Skeletal muscle tissue (tissue), 4 donors: ENCODE measurements around the gene CLIP3. TPM values are rescaled to one million over a fixed set of nuclear protein-coding genes. Genes with fewer than 3 reads are reported as not detected.
"Not testable (repeated sequence)": the region's sequence is repeated elsewhere in the genome, so short reads cannot be mapped to it uniquely, and the experiment has no call there.

ENCODE experiments used
- H3K27ac ChIP-seq: one replicate; pipeline ENCODE4 v1.7.0; 2013; ENCODE audit warnings: mild to moderate bottlenecking, low read depth, low read length, inconsistent platforms
- H3K27me3 ChIP-seq, 3 donors: one replicate each; pipeline ENCODE4 v1.7.0; 2013; ENCODE audit warnings: low read length in 3 of 3; ENCODE audit not compliant: control insufficient read depth in 3 of 3, insufficient read depth in 3 of 3
- H3K36me3 ChIP-seq, 3 donors: one replicate each; pipeline ENCODE4 v1.7.0; 2013; ENCODE audit warnings: low read length in 3 of 3; ENCODE audit not compliant: control insufficient read depth in 3 of 3, insufficient read depth in 3 of 3
- H3K4me1 ChIP-seq, 3 donors: one replicate each; pipeline ENCODE4 v1.7.0; 2013; ENCODE audit warnings: low read length in 3 of 3, mild to moderate bottlenecking in 3 of 3; ENCODE audit not compliant: control insufficient read depth in 3 of 3, insufficient read depth in 3 of 3
- H3K4me3 ChIP-seq, 3 donors: one replicate each; pipeline ENCODE4 v1.7.0; 2013; ENCODE audit warnings: low read length in 3 of 3
- H3K9ac ChIP-seq, 3 donors: one replicate each; pipeline ENCODE4 v1.7.0; 2013; ENCODE audit warnings: low read length in 3 of 3, mild to moderate bottlenecking in 3 of 3, moderate library complexity in 2 of 3, low read depth in 1 of 3
- H3K9me3 ChIP-seq, 3 donors: one replicate each; pipeline ENCODE4 v1.7.0; 2013; ENCODE audit warnings: low read length in 3 of 3; ENCODE audit not compliant: control insufficient read depth in 3 of 3
- total RNA-seq: library from RNA; depleted of rRNA; stranded (reverse); fragments of >200 nt; gene quantifications from one replicate; pipeline ENCODE4 v1.2.3, GENCODE V29; 2014
- donor health status: Osteomylitis.

CLIP3 gene
- total RNA-seq, 1 donor from 2014 or later: 1.0 TPM

GRCh38 chr19:35986111-35986510, 46.6 kb downstream of the CLIP3 start:
- no peaks in the 10 kb centered on the region for H3K9me3 ChIP-seq
- H3K4me1 ChIP-seq: no peaks in the 10 kb centered on the region
- no peaks in the 10 kb centered on the region for H3K36me3 ChIP-seq
- no peak overlapping the region for H3K9ac ChIP-seq
- H3K27me3 ChIP-seq: peaks cover 31 to 61% (median 38%) of the 10 kb centered on the region in 3 donors
- no peak overlapping the region for H3K4me3 ChIP-seq
- H3K27ac ChIP-seq: no peak overlapping the region

GRCh38 chr19:35983177-35983576, 49.5 kb downstream of the CLIP3 start:
- Histone ChIP-seq H3K36me3 (no peaks in the 10 kb centered on the region), H3K9me3 (no peaks in the 10 kb centered on the region), H3K27ac (no peak overlapping the region), H3K27me3 (peaks cover 42 to 62% (median 51%) of the 10 kb centered on the region in 3 donors), H3K4me3 (no peak overlapping the region), H3K4me1 (no peaks in the 10 kb centered on the region), H3K9ac (no peak overlapping the region)

- not testable (repeated sequence) for H3K4me3 ChIP-seq, H3K36me3 ChIP-seq, H3K27ac ChIP-seq, H3K4me1 ChIP-seq, H3K9me3 ChIP-seq, H3K9ac ChIP-seq
- H3K27me3 ChIP-seq: peaks cover 36 to 63% (median 44%) of the 10 kb centered on the region in 3 donors
These were observed 51.7 kb downstream of the CLIP3 start for GRCh38 chr19:35980997-35981396.

GRCh38 chr19:35978832-35979365, 53.8 kb downstream of the CLIP3 start:
- H3K36me3 ChIP-seq: no peaks in the 10 kb centered on the region
- no peaks in the 10 kb centered on the region for H3K9me3 ChIP-seq
- H3K9ac ChIP-seq: no peak overlapping the region
- H3K27ac ChIP-seq: no peak overlapping the region
- no peak overlapping the region for H3K4me3 ChIP-seq
- H3K27me3 ChIP-seq: peaks cover 15 to 58% (median 33%) of the 10 kb centered on the region in 3 donors
- H3K4me1 ChIP-seq: no peaks in the 10 kb centered on the region

GRCh38 chr19:35978271-35978670, 54.4 kb downstream of the CLIP3 start:
- H3K4me3 ChIP-seq: no peak overlapping the region
- peaks cover 14 to 54% (median 27%) of the 10 kb centered on the region in 3 donors for H3K27me3 ChIP-seq
- H3K9ac ChIP-seq: no peak overlapping the region

GRCh38 chr19:35977446-35978222, 55.0 kb downstream of the CLIP3 start:
- Histone ChIP-seq H3K9me3 (no peaks in the 10 kb centered on the region), H3K9ac (no peak overlapping the region), H3K4me1 (no peaks in the 10 kb centered on the region), H3K27me3 (peaks cover 14 to 50% (median 23%) of the 10 kb centered on the region in 3 donors), H3K36me3 (no peaks in the 10 kb centered on the region), H3K27ac (no peak overlapping the region), H3K4me3 (no peak overlapping the region)

More at GRCh38 chr19:35978271-35978670, 54.4 kb downstream of the CLIP3 start:
- no peaks in the 10 kb centered on the region for H3K9me3 ChIP-seq
- H3K27ac ChIP-seq: no peak overlapping the region
- H3K36me3 ChIP-seq: no peaks in the 10 kb centered on the region
- H3K4me1 ChIP-seq: no peaks in the 10 kb centered on the region

GRCh38 chr19:35975608-35976214, 57.0 kb downstream of the CLIP3 start:
- no peak overlapping the region for H3K27ac ChIP-seq
- no peak overlapping the region for H3K9ac ChIP-seq
- no peak overlapping the region for H3K4me3 ChIP-seq
- no peaks in the 10 kb centered on the region for H3K36me3 ChIP-seq
- no peaks in the 10 kb centered on the region for H3K9me3 ChIP-seq
- no peaks in the 10 kb centered on the region for H3K4me1 ChIP-seq
- H3K27me3 ChIP-seq: peaks cover 11 to 45% (median 19%) of the 10 kb centered on the region in 3 donors

- no peak overlapping the region for H3K4me3 ChIP-seq
- peaks cover 2 to 32% (median 4%) of the 10 kb centered on the region in 3 donors for H3K27me3 ChIP-seq
- no peaks in the 10 kb centered on the region for H3K36me3 ChIP-seq
- no peaks in the 10 kb centered on the region for H3K9me3 ChIP-seq
- no peak overlapping the region for H3K27ac ChIP-seq
- H3K4me1 ChIP-seq: no peaks in the 10 kb centered on the region
- H3K9ac ChIP-seq: no peak overlapping the region
These were observed 59.2 kb downstream of the CLIP3 start for GRCh38 chr19:35973487-35973886.

GRCh38 chr19:35966771-35967170, 65.9 kb downstream of the CLIP3 start:
- Histone ChIP-seq H3K4me1 (no peaks in the 10 kb centered on the region), H3K9me3 (no peaks in the 10 kb centered on the region), H3K27me3 (peaks cover 0 to 12% (median 7%) of the 10 kb centered on the region in 3 donors), H3K9ac (no peak overlapping the region), H3K36me3 (no peaks in the 10 kb centered on the region), H3K27ac (no peak overlapping the region), H3K4me3 (no peak overlapping the region)
